ENCODE measurements around the gene PLEKHA1.
A peak's percentile ranks its signal among the peaks of the same experiment; 100 is the strongest.

Gene PLEKHA1

DNA sequence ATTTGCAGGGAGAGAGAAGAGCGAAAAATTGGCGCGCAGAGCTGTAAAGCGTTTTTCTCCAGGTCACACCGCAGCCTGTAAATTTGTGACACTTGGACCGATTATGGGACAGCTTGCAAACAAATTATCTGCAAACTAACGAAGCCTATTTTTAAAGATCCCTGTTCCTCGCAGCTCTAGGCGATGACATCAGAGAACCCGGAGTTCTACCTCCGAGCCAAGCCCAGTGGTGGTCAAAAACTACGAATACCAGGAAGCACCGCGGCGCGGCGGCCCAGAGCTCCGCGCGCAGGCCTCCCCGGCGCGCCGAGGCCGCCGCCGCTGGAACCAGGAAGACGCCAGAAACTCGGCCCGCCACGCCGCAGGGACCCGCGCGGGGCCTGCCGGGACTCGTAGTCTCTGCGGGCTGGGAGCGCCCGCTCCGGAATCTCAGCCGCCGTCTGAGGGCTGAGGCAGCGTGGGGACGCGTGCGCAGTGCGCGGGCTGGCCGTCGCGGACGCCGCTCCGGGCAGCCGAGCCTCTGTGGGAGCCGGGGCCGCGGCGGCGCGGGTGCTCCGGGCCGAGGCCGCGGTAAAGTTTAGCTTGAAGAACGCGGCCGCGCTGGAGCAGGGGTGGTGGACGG lies at the start of gene PLEKHA1:
Gene PLEKHA1, plus strand, starts transcription at position 472 of the 622 bp plus-strand sequence. CDS start 18,493 bp downstream, outside the sequence.
- peak; percentile 84 to 89 for DNase-seq (ENCODE audit: low read depth in 2 of 2)

GRCh38 chr10:122325235-122325634 lies 49.3 kb upstream of the PLEKHA1 start:
- DNase-seq (ENCODE audit: low read depth in 2 of 2), result no peak

DNA sequence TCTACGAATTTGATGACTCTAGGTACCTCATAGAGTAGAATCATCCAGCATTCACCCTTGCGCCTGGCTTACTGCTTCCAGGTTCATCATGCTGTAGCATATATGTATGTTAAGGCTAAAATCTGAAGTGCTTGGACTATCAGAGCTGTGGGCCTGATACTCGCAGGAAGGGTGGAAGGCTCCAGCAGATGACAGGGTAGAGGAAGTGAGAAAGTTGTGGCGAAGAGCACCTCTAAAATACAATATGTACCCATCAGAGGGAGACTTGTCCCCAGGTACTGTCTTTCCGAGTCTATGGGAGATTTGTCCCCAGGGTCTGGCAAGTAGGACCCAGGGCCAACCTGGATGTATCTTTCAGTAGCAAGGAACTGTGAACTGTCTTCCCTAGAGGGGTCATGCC lies 48.1 kb upstream of the PLEKHA1 start:
- DNase-seq (ENCODE audit: low read depth in 2 of 2), result no peak

GRCh38 chr10:122326806-122327205 lies 47.7 kb upstream of the PLEKHA1 start:
- DNase-seq (ENCODE audit: low read depth in 2 of 2), result no peak

- no peak for DNase-seq (ENCODE audit: low read depth in 2 of 2)
Measured at GRCh38 chr10:122327237-122328206, 47.0 kb upstream of the PLEKHA1 start.

GRCh38 chr10:122328676-122329075 lies 45.8 kb upstream of the PLEKHA1 start:
- DNase-seq (ENCODE audit: low read depth in 2 of 2), result no peak

GRCh38 chr10:122329416-122329815 lies 45.1 kb upstream of the PLEKHA1 start:
- no peak for DNase-seq (ENCODE audit: low read depth in 2 of 2)

DNA sequence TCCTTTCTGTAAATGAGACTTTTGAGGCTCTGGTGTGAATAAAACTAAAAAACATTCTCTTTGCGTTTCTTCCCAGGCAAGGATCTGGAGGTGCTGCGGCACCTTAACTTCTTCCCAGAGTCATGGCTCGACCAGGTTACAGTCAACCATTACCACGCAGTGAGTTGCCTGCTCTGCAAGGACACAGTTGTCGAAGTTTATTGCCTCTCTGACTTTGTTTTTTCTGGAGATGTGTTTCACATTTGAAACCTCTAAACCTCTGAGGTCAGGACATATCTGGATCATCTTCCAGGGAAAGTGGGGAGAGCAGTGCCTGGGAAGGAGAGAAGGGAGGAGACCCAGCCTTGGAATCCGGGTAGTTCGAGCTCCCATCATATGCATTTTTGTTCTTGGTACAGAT lies 43.4 kb upstream of the PLEKHA1 start:
- no peak for DNase-seq (ENCODE audit: low read depth in 2 of 2)

GRCh38 chr10:122331615-122332446 lies 42.7 kb upstream of the PLEKHA1 start:
- no peak for DNase-seq (ENCODE audit: low read depth in 2 of 2)

DNA sequence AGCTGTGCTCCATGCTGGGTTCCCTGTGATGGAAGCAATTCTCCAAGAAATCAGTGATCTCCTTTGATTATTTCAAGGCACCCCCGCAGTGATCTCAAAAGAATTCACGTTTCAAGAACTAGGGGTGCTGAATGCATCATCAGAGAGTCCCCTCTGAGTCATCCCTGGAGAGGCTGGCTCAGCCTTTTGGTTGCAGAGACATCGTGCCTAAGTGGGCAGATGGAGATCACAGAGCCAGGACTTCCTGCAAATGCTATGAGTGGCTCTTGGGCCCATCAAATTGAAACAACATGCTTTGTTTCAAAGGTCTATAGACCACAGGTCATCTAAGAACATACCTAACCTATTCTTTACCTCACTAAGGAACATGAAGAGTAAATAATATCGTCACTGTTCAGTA lies 41.5 kb upstream of the PLEKHA1 start:
- DNase-seq (ENCODE audit: low read depth in 2 of 2), result peak in 1 of 2 donors; percentile 10

DNA sequence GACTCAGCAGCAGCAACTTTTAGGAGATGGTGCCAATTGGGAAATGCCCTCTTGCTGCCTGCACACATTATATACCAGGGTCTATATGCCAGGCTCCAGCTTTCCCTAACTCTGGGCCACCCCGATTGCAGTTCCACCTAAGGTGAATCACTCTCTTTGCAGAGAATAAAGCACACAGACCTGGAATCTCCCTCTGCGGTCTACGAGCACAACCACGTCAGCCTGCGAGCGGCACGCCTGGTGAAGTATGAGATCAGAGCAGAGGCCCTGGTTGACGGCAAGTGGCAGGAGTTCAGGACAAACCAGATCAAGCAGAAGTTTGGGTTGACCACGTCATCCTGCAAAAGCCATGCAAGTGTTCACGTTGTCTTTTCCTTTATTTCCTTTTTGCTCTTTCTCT lies 38.2 kb upstream of the PLEKHA1 start:
- no peak for DNase-seq (ENCODE audit: low read depth in 2 of 2)

DNA sequence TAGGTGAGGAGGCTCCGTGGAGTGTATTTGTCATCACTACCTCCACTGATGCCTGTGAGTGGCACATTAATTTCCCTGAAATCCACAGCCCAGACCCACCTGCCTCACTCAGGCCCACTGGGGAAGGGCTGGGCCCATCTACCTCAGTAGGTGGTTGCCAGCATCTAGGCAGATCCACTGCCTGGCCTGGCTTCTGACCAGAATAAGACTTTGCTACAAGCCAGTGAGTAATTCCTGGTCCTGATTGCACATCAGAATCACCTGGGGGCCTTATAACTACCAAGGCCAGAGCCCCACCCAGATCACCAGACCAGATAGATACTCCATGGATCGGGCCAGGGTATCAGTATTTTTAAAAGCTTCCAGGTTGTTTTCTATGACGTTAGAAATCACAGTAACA lies 37.5 kb upstream of the PLEKHA1 start:
- no peak for DNase-seq (ENCODE audit: low read depth in 2 of 2)

DNA sequence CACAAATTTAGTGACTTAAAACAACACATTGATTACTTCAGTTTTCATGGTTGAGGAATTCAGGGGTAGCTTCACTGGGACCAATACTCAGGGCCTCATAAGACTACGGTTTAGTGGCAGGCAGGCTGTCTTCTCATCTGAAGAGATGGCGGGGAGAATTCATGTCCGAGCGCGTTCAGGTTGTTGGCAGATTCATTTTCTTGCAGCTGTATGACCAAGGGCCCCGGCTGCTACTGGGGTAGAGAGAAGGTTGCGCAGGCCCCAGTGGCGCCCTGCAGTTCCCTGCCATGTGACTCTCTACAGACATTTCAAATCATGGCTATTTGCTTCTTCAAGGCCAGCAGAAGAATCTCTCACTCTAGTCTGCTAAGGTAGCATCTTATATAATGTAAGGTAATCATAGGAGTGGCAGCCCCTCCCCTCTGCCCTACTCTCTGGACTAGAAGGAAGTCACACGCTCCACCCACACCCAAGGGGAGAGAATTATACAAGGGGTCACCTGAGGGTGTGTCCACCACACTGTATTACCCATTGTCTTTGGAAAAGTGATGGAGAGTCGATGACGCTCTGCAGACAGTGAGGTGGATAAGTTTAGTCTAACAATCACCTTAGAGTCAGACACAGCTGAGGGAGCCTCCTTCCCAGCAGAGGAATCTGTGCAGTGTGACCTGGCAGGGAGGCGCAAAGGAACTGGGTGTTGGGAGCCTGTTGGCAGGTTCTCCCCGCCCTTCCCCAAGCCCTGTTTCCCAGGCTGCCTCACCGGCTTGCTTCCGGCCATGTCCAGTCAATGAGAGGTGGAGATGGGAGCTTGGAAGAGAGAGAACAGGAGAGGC lies 35.7 kb upstream of the PLEKHA1 start:
- DNase-seq (ENCODE audit: low read depth in 2 of 2), result no peak

DNA sequence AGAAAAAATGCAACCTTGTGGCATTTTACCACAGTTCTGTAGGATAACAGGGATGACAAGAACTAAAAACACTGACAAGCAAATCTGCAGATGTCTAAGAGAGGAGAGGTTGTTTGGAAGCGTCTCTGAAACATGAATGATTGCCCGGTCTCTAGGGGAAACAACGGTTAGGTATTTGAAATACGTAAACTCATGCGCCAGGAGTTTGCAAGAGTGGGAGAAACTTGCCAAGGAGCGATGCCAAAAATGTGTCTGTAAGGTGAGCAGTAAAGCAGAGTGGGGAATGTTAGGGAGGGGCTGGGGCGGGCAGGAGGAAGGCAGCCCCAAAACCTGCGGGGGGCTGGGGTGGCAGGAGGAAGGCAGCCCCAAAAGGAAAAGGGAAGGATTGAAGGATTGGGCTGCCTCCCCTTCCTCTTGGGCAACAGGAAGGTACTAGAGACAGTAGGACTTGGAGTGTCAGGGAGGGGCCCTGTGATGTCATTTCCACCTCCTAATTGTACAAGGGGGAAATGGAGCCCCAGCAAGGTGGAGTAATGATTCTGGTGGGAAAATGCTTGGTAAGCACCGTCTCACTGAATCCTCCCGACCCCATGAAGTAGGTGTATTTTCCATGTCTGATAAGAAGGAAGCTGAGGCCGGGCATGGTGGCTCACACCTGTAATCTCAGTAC lies 33.2 kb upstream of the PLEKHA1 start:
- DNase-seq (ENCODE audit: low read depth in 2 of 2), result no peak

GRCh38 chr10:122342293-122343134 lies 32.0 kb upstream of the PLEKHA1 start:
- DNase-seq (ENCODE audit: low read depth in 2 of 2), result peak; percentile 16 to 45

GRCh38 chr10:122343135-122343800 lies 31.2 kb upstream of the PLEKHA1 start:
- DNase-seq (ENCODE audit: low read depth in 2 of 2), result no peak

- no peak for DNase-seq (ENCODE audit: low read depth in 2 of 2)
Measured at GRCh38 chr10:122343936-122344335, 30.6 kb upstream of the PLEKHA1 start.

- DNase-seq (ENCODE audit: low read depth in 2 of 2), result no peak
Measured at GRCh38 chr10:122344741-122345258, 29.7 kb upstream of the PLEKHA1 start.
